Calu3 (cell line): ENCODE data around the gene SLC9A3. TPM values are rescaled to one million over a fixed set of nuclear protein-coding genes. Genes with fewer than 3 reads are reported as not detected.

Source experiments
- BruUV-seq: library from RNA; stranded (reverse); fragments of 400-500 nt; replicated peaks from 2 replicates; lab custom pipeline; 2021; lab: Mats Ljungman, UMichigan
- CTCF ChIA-PET: fragments of 300-600 bp; sonication (Branson Sonifier 250); formaldehyde crosslinking; loops from one replicate; lab custom pipeline; 2022; ENCODE audit warnings: antibody characterized with exemption; lab: Charles Lee
- DNase-seq: peaks from one replicate; pipeline ENCODE4 v3.0.0; 2022
- H3K27ac Mint-ChIP-seq: one replicate; pipeline ENCODE4 v1.8.0; 2022; ENCODE audit warnings: mixed read lengths; ENCODE audit not compliant: unreplicated experiment
- H3K27me3 Mint-ChIP-seq: one replicate; pipeline ENCODE4 v1.8.0; 2022; ENCODE audit warnings: mixed read lengths; ENCODE audit not compliant: unreplicated experiment
- H3K36me3 Mint-ChIP-seq: one replicate; pipeline ENCODE4 v1.8.0; 2022; ENCODE audit warnings: mild to moderate bottlenecking, moderate library complexity, mixed read lengths; ENCODE audit not compliant: insufficient read depth, unreplicated experiment
- H3K4me1 Mint-ChIP-seq: one replicate; pipeline ENCODE4 v1.8.0; 2022; ENCODE audit warnings: mild to moderate bottlenecking, low read depth, mixed read lengths; ENCODE audit not compliant: unreplicated experiment
- H3K4me3 Mint-ChIP-seq: one replicate; pipeline ENCODE4 v1.8.0; 2022; ENCODE audit warnings: mild to moderate bottlenecking, low read depth, moderate library complexity, mixed read lengths; ENCODE audit not compliant: unreplicated experiment
- H3K9me3 Mint-ChIP-seq: one replicate; pipeline ENCODE4 v1.8.0; 2022; ENCODE audit warnings: low read depth, mixed read lengths; ENCODE audit not compliant: unreplicated experiment
- intact Hi-C: fragments of 100-400 bp; cut with micrococcal nuclease; formaldehyde crosslinking; loops from one replicate; pipeline ENCODE4 v1.10.0; 2022; ENCODE audit not compliant: unreplicated experiment
- total RNA-seq: library from RNA; stranded (reverse); gene quantifications from 2 replicates; pipeline ENCODE4 v1.2.3, GENCODE V29; 2022
- TF ChIP-seq, protein P1 (sequence below): fragments of 200-600 bp; IDR thresholded peaks from one replicate; pipeline ENCODE4 v1.8.0; 2022; ENCODE audit warnings: antibody characterized with exemption; ENCODE audit not compliant: unreplicated experiment

SLC9A3 gene
- total RNA-seq, 1 experiment from 2014 or later, result 1.1 TPM

DNA sequence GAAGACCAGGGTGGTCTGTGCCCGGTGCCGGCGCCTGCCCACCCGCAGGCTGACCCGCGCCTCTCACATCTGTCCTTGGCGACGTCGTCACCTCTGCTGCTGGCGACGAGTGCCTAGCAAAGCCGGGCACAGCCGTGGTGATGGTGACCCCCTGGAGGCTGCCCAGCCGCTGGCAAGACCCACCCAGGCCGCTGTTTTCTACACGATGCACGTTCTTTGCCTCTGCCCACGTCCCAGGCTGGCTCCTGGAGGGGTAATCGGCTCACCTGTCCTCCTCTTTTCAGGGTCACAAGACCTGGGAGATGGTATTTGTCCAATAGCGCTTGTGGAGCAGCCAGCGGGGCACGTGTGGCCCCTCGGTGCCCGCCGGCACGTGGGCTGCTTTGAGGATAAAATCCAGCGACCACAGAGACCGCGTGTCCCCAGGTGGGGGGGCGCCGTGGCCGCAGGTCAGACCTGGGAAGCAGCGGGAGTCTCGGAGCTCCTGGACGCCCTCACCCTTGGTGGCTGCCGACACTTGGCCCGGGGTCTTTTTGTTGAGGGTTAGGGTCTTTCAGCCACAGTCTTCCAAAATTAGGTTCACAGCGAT is 29.5 kb downstream of the SLC9A3 start:
- Mint-ChIP-seq H3K9me3 (no peaks in the 10 kb centered on the region), H3K27ac (no peak overlapping the region), H3K36me3 (no peaks in the 10 kb centered on the region), H3K27me3 (peaks cover 43% of the 10 kb centered on the region), H3K4me3 (no peak overlapping the region), H3K4me1 (no peaks in the 10 kb centered on the region)
- DNase-seq, result no peak
- no TSS peak for BruUV-seq
- CTCF ChIA-PET, result no interaction called here
- TF ChIP-seq, protein P1, sequence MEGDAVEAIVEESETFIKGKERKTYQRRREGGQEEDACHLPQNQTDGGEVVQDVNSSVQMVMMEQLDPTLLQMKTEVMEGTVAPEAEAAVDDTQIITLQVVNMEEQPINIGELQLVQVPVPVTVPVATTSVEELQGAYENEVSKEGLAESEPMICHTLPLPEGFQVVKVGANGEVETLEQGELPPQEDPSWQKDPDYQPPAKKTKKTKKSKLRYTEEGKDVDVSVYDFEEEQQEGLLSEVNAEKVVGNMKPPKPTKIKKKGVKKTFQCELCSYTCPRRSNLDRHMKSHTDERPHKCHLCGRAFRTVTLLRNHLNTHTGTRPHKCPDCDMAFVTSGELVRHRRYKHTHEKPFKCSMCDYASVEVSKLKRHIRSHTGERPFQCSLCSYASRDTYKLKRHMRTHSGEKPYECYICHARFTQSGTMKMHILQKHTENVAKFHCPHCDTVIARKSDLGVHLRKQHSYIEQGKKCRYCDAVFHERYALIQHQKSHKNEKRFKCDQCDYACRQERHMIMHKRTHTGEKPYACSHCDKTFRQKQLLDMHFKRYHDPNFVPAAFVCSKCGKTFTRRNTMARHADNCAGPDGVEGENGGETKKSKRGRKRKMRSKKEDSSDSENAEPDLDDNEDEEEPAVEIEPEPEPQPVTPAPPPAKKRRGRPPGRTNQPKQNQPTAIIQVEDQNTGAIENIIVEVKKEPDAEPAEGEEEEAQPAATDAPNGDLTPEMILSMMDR, result no peak
- intact Hi-C loops, result no loop called here

GRCh38 chr5:493758-494157 is 30.5 kb downstream of the SLC9A3 start:
- Mint-ChIP-seq H3K27me3 (peaks cover 33% of the 10 kb centered on the region), H3K27ac (no peak overlapping the region), H3K4me1 (no peaks in the 10 kb centered on the region), H3K9me3 (no peaks in the 10 kb centered on the region), H3K36me3 (no peaks in the 10 kb centered on the region), H3K4me3 (no peak overlapping the region)
- CTCF ChIA-PET, result interaction anchor here (0.6 to 1.4 kb wide), 2 partner anchors 22 to 47 kb away, joined by 3 read pairs; no protein-coding TSS in a partner anchor
- intact Hi-C loops, result no loop called here
- no peak for DNase-seq
- TF ChIP-seq, protein P1, result no peak
- BruUV-seq, result no TSS peak

- Mint-ChIP-seq H3K4me3 (no peak overlapping the region), H3K36me3 (no peaks in the 10 kb centered on the region), H3K9me3 (no peaks in the 10 kb centered on the region), H3K4me1 (no peaks in the 10 kb centered on the region), H3K27me3 (peaks cover 27% of the 10 kb centered on the region), H3K27ac (no peak overlapping the region)
- DNase-seq, result no peak
- TF ChIP-seq, protein P1, result no peak
- intact Hi-C loops, result no loop called here
- CTCF ChIA-PET, result interaction anchor here (0.7 to 1.4 kb wide), 2 partner anchors 21 to 125 kb away, joined by 3 read pairs; no protein-coding TSS in a partner anchor
- BruUV-seq, result no TSS peak
These were observed 31.0 kb downstream of the SLC9A3 start for GRCh38 chr5:493119-493701.

DNA sequence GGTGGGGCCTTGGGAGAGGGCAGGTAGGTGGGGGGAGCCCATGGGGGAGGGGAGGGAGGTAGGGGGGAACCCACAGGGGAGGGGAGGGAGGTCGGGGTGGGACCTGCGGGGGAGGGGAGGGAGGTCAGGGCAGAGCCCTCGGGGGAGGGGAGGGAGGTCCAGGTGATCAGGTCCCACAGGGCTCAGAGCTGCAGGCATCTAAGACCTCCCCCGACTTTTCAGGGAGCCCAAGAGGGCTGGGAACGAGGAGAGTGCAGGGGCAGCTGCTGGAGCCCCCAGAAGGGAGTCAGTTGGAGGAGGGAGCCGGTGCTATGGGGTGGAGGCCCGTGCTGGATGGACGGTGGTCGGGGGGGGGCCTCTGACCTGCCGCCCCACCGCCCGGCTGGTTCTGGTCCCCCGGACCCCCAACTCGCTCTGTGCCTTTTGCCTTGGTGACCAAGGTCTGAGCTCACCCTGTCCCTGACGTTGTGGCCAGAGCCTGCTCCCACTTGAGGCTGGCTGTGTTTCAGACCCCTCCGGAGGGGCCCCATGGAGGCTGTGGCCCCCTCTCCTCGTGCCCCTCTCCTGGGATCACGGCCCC is 31.8 kb downstream of the SLC9A3 start:
- TF ChIP-seq, protein P1, result no peak
- Mint-ChIP-seq H3K4me1 (no peaks in the 10 kb centered on the region), H3K27me3 (peaks cover 19% of the 10 kb centered on the region), H3K9me3 (no peaks in the 10 kb centered on the region), H3K4me3 (no peak overlapping the region), H3K27ac (no peak overlapping the region), H3K36me3 (no peaks in the 10 kb centered on the region)
- BruUV-seq, result no TSS peak
- CTCF ChIA-PET, result interaction anchor here (1.4 kb wide), 1 partner anchor 21 kb away, joined by 3 read pairs; no protein-coding TSS in a partner anchor
- intact Hi-C loops, result no loop called here
- DNase-seq, result no peak
